SU-DHL-6 (cell line): ENCODE results near the gene LRIG1.

Experiments
- H2AFZ ChIP-seq: fragments of 200-600 bp; sonication (generic); 2 replicates; pipeline ENCODE4 v1.6.1; 2014; ENCODE audit warnings: low read depth, mild to moderate bottlenecking, moderate library complexity, mixed read lengths, antibody characterized with exemption, low read length; ENCODE audit not compliant: severe bottlenecking
- H3F3A ChIP-seq: fragments of 200-600 bp; shearing (Covaris generic); 2 replicates; pipeline ENCODE4 v1.6.0; 2016; ENCODE audit warnings: antibody characterized with exemption, mild to moderate bottlenecking; ENCODE audit not compliant: insufficient read depth
- H3K27ac ChIP-seq: fragments of 200-600 bp; sonication (generic); 2 replicates; pipeline ENCODE4 v1.5.1; 2016; ENCODE audit warnings: low read depth, mild to moderate bottlenecking, low read length, moderate library complexity, mixed read lengths
- H3K27me3 ChIP-seq: fragments of 200-600 bp; sonication (generic), shearing (Covaris generic); 2 replicates; pipeline ENCODE4 v1.6.0; 2014; ENCODE audit warnings: mild to moderate bottlenecking, low read length
- H3K36me3 ChIP-seq: fragments of 200-600 bp; sonication (generic); 2 replicates; pipeline ENCODE4 v1.6.1; 2014; ENCODE audit warnings: mild to moderate bottlenecking, low read length, mixed read lengths
- H3K4me2 ChIP-seq: fragments of 300-600, 200-600 bp; shearing (Covaris generic), sonication (generic); 2 replicates; pipeline ENCODE4 v1.6.0; 2014; ENCODE audit warnings: low read length, low read depth, mild to moderate bottlenecking; ENCODE audit not compliant: poor library complexity, severe bottlenecking
- H3K4me3 ChIP-seq: fragments of 200-600 bp; sonication (generic); 2 replicates; pipeline ENCODE4 v1.5.1; 2014; ENCODE audit warnings: antibody characterized with exemption, low read length, mild to moderate bottlenecking, mixed read lengths; ENCODE audit not compliant: insufficient read depth, poor library complexity, severe bottlenecking
- H3K79me2 ChIP-seq: fragments of 200-600 bp; sonication (generic); 2 replicates; pipeline ENCODE4 v1.6.1; 2014; ENCODE audit warnings: mild to moderate bottlenecking, low read length, moderate library complexity; ENCODE audit not compliant: insufficient read depth
- H3K9ac ChIP-seq: fragments of 200-600 bp; sonication (generic); 2 replicates; pipeline ENCODE4 v1.7.0; 2014; ENCODE audit warnings: mild to moderate bottlenecking, low read length
- H3K9me2 ChIP-seq: fragments of 200-600 bp; sonication (generic); replicated peaks from 2 replicates; pipeline ENCODE4 v1.6.1; 2014; ENCODE audit warnings: low read length; ENCODE audit not compliant: insufficient read depth
- H3K9me3 ChIP-seq: fragments of 200-600 bp; sonication (generic); 2 replicates; pipeline ENCODE4 v1.6.1; 2014; ENCODE audit warnings: low read length, mixed read lengths; ENCODE audit not compliant: insufficient read depth
- H4K20me1 ChIP-seq: fragments of 200-600 bp; sonication (generic); 2 replicates; pipeline ENCODE4 v1.6.1; 2014; ENCODE audit warnings: low read depth, mild to moderate bottlenecking, antibody characterized with exemption, low read length, moderate library complexity, mixed read lengths
- CTCF ChIP-seq: fragments of 200-600 bp; sonication (generic); IDR thresholded peaks from one replicate; pipeline ENCODE4 v1.5.1; 2017; ENCODE audit warnings: antibody characterized with exemption, mild to moderate bottlenecking, low read length, moderate library complexity; ENCODE audit not compliant: insufficient read depth, poor library complexity, severe bottlenecking
- EZH2phosphoT487 ChIP-seq: fragments of 200-600 bp; sonication (generic), shearing (Covaris generic); conservative IDR thresholded peaks from 2 replicates; pipeline ENCODE4 v1.6.1; 2018; ENCODE audit warnings: mild to moderate bottlenecking, antibody characterized with exemption, low read length, moderate library complexity, mixed read lengths

LRIG1 gene

GRCh38 chr3:66398228-66399025, 102.4 kb downstream of the LRIG1 start:
- Histone ChIP-seq H2AFZ (no peak overlapping the region), H3K36me3 (no peaks in the 10 kb centered on the region), H3K27me3 (no peaks in the 10 kb centered on the region), H3K4me2 (no peak overlapping the region), H3K27ac (no peak overlapping the region), H4K20me1 (no peaks in the 10 kb centered on the region), H3K9ac (no peak overlapping the region), H3F3A (no peaks in the 10 kb centered on the region), H3K9me2 (no peaks in the 10 kb centered on the region), H3K4me3 (no peak overlapping the region), H3K79me2 (no peaks in the 10 kb centered on the region), H3K9me3 (no peaks in the 10 kb centered on the region)
- TF ChIP-seq EZH2phosphoT487 (no peak), CTCF (no peak)

GRCh38 chr3:66397745-66398144, 103.1 kb downstream of the LRIG1 start:
- Histone ChIP-seq H3K27ac (no peak overlapping the region), H2AFZ (no peak overlapping the region), H3K4me3 (no peak overlapping the region), H3K79me2 (no peaks in the 10 kb centered on the region), H3K9ac (no peak overlapping the region), H3K9me3 (no peaks in the 10 kb centered on the region), H3K9me2 (no peaks in the 10 kb centered on the region), H3F3A (no peaks in the 10 kb centered on the region), H3K27me3 (no peaks in the 10 kb centered on the region), H4K20me1 (no peaks in the 10 kb centered on the region), H3K4me2 (no peak overlapping the region), H3K36me3 (no peaks in the 10 kb centered on the region)
- no peak for TF ChIP-seq EZH2phosphoT487
- no peak for TF ChIP-seq CTCF

- H3K27ac ChIP-seq, result no peak overlapping the region
- H3K36me3 ChIP-seq, result no peaks in the 10 kb centered on the region
- no peak overlapping the region for H2AFZ ChIP-seq
- no peak overlapping the region for H3K4me2 ChIP-seq
- H3K9ac ChIP-seq, result no peak overlapping the region
- no peaks in the 10 kb centered on the region for H3K9me3 ChIP-seq
- no peaks in the 10 kb centered on the region for H3K79me2 ChIP-seq
- no peaks in the 10 kb centered on the region for H3K9me2 ChIP-seq
- no peaks in the 10 kb centered on the region for H4K20me1 ChIP-seq
- no peak for TF ChIP-seq EZH2phosphoT487
- TF ChIP-seq CTCF, result no peak
- no peaks in the 10 kb centered on the region for H3F3A ChIP-seq
- H3K27me3 ChIP-seq, result no peaks in the 10 kb centered on the region
- no peak overlapping the region for H3K4me3 ChIP-seq
These were observed 103.9 kb downstream of the LRIG1 start for GRCh38 chr3:66396888-66397287.
